Inflammatory macrophage (primary cell): ENCODE measurements around the gene IFNA16.
A peak's percentile ranks its signal among the peaks of the same experiment; 100 is the strongest.
"Not testable (repeated sequence)": the region's sequence is repeated elsewhere in the genome, so short reads cannot be mapped to it uniquely, and the experiment has no call there.

Source experiments
- DNase-seq, 2 donors: peaks; one replicate each; pipeline ENCODE4 v3.0.0-alpha.2; 2020 to 2022
- total RNA-seq, 18 experiments: gene quantifications; one replicate each; lab custom pipeline; 2026; ENCODE audit warnings: mixed read lengths in 6 of 18, inconsistent platforms in 2 of 18; lab: John Stamatoyannopoulos, UW

Gene IFNA16
- 0 to 0.07 (median 0) reads per million in 18 experiments for total RNA-seq

- DNase-seq, result not testable (repeated sequence)
Observed at GRCh38 chr9:21217211-21217610, at the start of gene IFNA16. TSS of gene IFNA16 (minus strand) at chr9:21217311. CDS start at chr9:21217305, 6 bp downstream.

- no peak for DNase-seq
Observed at GRCh38 chr9:21265421-21266189, 48.5 kb upstream of the IFNA16 start.

DNA sequence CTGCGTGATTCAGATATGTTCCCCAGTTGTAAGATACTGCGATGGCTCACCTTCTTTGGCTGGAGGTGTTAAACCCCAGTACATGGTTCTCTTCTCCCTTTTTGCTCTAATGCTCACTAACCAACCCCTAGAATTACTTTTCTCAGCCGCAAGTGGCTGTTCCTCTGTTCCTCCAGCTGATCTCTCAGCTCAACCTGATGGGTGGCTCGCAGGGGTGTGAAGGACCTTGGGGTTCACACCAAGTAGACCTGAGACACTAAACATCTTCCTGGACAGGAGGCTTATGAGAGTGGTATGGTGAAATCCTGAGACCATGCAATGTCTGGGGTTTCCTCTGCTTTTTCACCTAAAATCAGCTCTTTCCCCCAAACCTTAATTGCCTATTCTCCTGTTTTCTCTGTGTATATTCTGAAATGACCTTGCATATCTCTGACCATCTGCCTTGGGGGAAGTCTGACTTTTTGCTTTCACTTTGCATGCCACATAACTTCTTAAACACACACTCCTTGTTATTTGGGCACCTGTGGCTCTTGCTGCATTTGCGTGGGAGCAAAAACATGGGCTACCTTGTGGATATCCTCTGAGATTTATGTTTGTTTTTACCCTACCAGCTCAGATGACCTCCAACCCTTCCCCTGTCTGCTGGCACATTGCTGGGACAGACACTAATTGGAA lies 38.6 kb upstream of the IFNA16 start:
- no peak for DNase-seq

DNA sequence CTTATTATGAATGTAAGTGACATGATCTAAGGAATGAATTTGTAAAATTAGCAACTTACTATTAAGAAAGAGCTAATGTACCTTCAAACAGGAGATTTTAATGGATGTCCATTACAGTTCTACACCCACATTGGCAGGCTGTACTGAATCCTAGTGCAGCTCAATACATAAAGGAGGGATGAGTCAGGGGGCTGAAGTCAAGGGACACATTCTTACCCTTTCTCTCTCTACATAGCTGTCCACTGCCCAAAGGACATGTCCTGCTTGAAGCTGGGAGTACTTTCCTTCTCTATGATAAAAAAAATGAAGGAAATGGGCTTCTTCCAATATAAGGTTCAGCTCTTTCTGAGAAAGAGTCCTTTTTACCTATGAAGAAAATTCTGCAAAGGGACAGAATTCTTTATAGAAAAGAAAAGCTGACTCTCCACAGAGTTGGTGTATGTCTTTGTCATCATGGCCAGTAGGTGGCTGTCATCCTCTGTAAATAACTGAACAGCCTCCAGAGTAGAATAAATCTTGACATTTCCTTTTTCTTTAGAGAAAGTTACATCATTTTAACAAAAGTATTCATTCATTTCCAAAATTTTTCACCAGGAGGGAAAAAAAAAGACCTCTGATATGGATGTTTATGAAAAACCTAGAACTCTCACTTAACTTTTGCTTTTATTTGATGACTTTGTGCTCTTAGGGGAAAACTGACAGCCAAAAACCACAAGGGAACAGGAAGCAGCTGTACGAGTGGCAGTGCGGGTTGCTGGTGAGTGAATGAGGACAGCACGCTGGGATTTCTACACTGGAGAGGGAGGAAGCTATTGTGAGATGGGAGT lies 35.8 kb upstream of the IFNA16 start:
- DNase-seq, result peak; percentile 77 to 80

GRCh38 chr9:21251638-21252037 lies 34.5 kb upstream of the IFNA16 start:
- DNase-seq, result no peak

DNA sequence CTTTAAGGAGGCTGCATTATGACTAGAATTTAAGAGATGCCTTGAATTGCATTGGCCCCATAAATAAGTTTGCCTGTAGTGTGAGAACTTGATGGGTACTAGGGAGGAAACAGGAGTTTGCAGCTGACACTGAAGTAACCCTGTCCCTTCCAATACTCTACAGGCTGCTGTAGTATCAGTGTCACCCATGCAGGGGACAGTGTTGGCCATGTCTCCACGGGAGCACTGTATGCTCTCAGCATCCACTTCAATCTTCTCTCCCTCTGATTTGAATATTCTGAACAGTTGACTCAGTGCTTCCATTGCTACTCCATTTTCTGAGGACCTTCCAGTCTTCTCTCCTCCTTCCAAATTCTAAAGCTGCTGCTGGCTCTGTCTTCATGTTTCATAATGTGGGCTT lies 34.1 kb upstream of the IFNA16 start:
- no peak for DNase-seq

GRCh38 chr9:21244836-21245235 lies 27.7 kb upstream of the IFNA16 start:
- peak; percentile 8 to 88 for DNase-seq

DNA sequence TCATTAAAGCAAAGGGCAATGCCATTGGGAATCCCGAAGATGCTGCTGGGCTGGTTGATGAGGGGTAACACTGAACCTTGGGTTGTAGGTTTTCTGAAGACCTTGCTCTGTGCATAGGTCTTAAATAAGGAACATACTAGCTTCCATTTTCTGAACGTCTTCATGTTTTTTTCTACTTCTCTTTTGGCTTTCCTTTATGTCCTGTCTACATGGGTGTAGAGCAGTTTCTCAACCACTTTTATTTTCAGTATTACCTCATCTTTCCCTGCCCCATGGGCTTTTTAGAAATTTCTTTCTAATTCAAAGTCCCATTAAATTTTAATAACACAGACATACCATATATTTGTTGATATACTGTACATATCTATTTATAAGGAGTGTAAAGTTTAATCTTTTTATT lies 22.8 kb upstream of the IFNA16 start, which contains the start of gene IFNA14:
Gene IFNA14 (minus strand): TSS at position 95 of the 400 bp plus-strand sequence. CDS start 70 bp downstream, at position 25.
- peak; percentile 23 to 67 for DNase-seq

DNA sequence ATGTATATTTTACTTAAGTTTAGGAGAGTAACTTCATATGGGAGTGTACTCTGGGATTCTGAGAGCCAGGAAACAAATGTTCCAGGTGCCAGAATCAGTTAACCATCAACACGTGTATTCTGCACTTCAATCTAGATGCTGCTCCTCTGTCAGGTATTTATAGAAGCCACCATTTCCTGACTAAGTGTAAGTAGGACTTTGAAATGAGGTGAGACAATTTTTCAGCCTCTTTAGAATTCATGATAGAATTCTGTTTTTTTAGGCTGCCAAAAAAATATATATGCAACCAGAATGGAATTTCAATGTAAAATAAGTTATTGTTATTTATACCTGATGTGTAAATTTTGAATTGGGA lies 19.2 kb upstream of the IFNA16 start:
- DNase-seq, result not testable (repeated sequence)

- peak; percentile 76 to 80 for DNase-seq
Observed at GRCh38 chr9:21235468-21236359, 18.6 kb upstream of the IFNA16 start.

- DNase-seq, result no peak
Observed at GRCh38 chr9:21234153-21234687, 17.1 kb upstream of the IFNA16 start.

DNA sequence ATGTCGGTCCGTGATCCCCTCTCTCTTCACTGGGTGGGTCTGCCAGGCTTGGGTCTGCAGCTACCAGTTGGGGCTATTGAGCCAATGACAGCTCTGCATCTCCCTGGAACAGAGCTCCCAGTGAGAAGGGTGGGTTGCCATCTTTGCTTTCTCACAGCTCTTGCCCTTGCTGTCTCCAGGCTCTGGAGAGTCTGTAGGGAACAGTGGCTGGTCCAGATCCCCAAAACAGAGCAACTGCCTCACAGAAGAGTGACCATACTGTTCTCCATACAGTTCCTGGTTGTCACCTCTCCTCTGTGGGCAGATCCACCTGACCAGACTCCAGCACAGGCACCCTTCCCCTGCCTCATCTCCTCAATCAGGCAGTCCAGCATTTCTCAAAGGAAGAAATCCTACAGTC lies 16.1 kb upstream of the IFNA16 start:
- no peak for DNase-seq

DNA sequence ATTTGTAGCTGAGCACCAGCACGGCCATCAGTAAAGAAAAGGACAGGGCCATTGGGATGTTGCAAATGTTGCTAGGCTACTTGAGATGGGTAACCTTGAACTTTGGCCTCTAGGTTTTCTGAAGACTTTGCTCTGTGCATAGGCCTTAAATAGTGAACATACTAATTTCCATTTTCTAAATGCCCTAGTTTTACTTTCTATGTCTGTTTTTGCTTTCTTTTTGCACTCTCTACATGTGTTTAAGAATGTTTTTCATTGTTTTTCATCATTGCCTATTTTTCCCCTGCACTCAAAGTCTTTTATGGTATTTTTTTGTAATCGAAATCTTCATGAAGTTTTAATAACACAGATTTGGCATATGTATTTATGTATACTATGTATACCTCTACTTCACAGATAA lies 11.0 kb upstream of the IFNA16 start, which contains the start of gene IFNA17:
Gene IFNA17 (minus strand): TSS at position 101 of the 400 bp plus-strand sequence. CDS start 49 bp downstream, at position 52.
- DNase-seq, result no peak

GRCh38 chr9:21213411-21214326 lies 3.4 kb downstream of the IFNA16 start:
- peak; percentile 43 to 67 for DNase-seq

DNA sequence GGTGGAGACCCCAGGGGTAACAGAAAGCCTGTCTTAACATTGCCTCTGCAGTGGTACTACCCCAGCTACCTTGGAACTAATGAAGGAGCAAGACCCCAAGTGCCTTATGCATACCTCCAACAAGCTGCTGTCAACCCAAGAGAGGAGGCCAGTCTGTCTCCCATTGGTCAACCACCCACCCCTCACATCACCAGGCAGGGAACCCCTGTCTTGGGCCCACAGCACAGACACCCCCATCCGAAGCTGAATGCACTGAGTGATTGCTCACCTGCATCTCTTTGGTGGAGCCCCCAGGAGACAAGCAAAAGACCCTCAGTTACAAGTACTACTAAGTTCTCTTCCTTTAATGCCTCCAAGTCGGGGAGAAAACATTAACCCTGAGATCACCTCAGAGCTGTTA lies 5.0 kb downstream of the IFNA16 start:
- not testable (repeated sequence) for DNase-seq

DNA sequence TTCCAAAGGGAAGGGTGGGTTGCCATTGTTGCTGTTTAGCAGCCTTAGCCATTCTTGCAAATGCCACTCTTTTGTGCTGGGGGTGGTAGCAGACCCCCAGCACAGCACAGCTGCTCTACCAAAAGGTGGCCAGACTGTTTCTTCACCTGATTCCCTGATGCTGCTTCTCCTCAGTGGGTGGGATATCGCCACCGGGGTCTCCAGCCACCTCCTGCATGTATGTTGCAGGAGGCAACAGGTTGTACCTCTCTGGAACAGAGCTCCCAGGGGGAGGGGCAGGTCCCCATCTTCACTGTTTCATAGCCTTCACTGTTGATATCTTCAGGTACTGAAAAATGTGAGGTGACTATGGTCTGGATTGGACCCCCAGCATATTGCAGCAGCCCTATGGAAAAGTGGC lies 6.3 kb downstream of the IFNA16 start:
- not testable (repeated sequence) for DNase-seq

- no peak for DNase-seq
Observed at GRCh38 chr9:21210311-21210710, 6.8 kb downstream of the IFNA16 start.

DNA sequence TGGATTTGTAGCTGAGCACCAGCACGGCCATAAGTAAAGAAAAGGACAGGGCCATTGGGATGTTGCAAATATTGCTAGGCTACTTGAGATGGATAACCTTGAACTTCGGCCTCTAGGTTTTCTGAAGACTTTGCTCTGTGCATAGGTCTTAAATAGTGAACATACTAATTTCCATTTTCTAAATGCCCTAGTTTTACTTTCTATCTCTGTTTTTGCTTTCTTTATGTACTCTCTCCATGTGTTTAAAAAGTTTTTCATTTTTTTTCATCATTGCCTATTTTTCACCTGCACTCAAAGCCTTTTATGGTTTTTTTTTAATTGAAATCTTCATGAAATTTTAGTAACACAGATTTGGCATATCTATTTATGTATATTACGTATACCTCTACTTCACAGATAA lies 10.1 kb downstream of the IFNA16 start, which contains the start of gene IFNA10:
Gene IFNA10 (minus strand): TSS at position 101 of the 400 bp plus-strand sequence. CDS start 46 bp downstream, at position 55.
- not testable (repeated sequence) for DNase-seq

DNA sequence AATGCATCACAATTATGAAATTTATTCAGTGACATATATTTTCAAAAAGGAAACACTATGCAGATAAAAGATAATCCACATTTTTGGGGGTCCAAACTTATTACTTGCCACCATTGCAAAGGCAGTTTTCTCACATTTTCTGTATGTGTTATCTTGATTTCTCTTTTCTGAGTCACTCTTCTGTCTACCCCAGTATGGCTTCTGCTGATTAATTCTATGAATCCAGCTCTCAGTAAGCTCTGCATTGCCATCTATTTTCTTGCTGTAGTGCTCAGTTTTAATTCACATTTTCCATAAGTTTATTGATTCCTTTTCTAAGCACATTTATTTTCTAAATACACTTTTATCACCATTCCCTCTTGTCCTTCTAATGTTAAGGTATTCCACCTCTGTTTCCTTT lies 11.9 kb downstream of the IFNA16 start:
- DNase-seq, result no peak

DNA sequence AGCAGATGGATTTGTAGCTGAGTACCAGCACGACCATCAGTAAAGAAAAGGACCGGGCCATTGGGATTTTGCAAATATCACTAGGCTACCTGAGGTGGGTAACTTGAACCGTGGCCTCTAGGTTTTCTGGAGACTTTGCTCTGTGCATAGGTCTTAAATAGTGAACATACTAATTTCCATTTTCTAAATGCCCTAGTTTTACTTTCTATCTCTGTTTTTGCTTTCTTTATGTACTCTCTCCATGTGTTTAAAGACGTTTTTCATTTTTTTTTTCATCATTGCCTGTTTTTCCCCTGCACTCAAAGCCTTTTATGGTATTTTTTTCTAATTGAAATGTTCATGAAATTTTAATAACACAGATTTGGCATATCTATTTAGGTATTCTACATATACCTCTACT lies 15.0 kb downstream of the IFNA16 start, which contains the start of gene IFNA7:
Gene IFNA7 (minus strand): TSS at position 101 of the 400 bp plus-strand sequence. CDS start 40 bp downstream, at position 61.
- DNase-seq, result not testable (repeated sequence)
